Neural cell (in vitro differentiated cells): Measurements from ENCODE around the gene APOC4.
"Not testable (repeated sequence)": the region's sequence is repeated elsewhere in the genome, so short reads cannot be mapped to it uniquely, and the experiment has no call there.

ENCODE experiments used
- CTCF ChIP-seq: fragments of 450-650 bp; IDR thresholded peaks from 2 replicates; pipeline ENCODE4 v1.5.1; 2014; ENCODE audit warnings: antibody characterized with exemption, mild to moderate bottlenecking, moderate library complexity; ENCODE audit not compliant: poor library complexity, severe bottlenecking
- EP300 ChIP-seq: fragments of 450-650 bp; conservative IDR thresholded peaks from 2 replicates; pipeline ENCODE4 v1.6.1; 2014; ENCODE audit warnings: antibody characterized with exemption, mild to moderate bottlenecking, moderate library complexity; ENCODE audit not compliant: poor library complexity, severe bottlenecking
- EZH2 ChIP-seq: fragments of 200-600, 300-800 bp; shearing (Covaris generic), sonication (generic); IDR thresholded peaks from 2 replicates; pipeline ENCODE4 v1.6.1; 2014; ENCODE audit warnings: antibody characterized with exemption, low read length, borderline replicate concordance, mild to moderate bottlenecking; ENCODE audit not compliant: insufficient read depth, poor library complexity, severe bottlenecking
- MXI1 ChIP-seq: fragments of 450-650 bp; conservative IDR thresholded peaks from 2 replicates; pipeline ENCODE4 v1.6.1; 2014; ENCODE audit warnings: antibody characterized with exemption, mild to moderate bottlenecking; ENCODE audit not compliant: poor library complexity, severe bottlenecking
- POLR2AphosphoS5 ChIP-seq: IDR thresholded peaks from 2 replicates; pipeline ENCODE4 v1.6.1; 2012
- RAD21 ChIP-seq: fragments of 450-650 bp; conservative IDR thresholded peaks from 2 replicates; pipeline ENCODE4 v1.6.1; 2014; ENCODE audit warnings: antibody characterized with exemption, mild to moderate bottlenecking, moderate library complexity
- REST ChIP-seq: IDR thresholded peaks from 2 replicates; pipeline ENCODE4 v1.6.1; 2012; ENCODE audit warnings: borderline replicate concordance
- SMC3 ChIP-seq: fragments of 450-650 bp; conservative IDR thresholded peaks from 2 replicates; pipeline ENCODE4 v1.6.1; 2014; ENCODE audit warnings: antibody characterized with exemption, mild to moderate bottlenecking, moderate library complexity; ENCODE audit not compliant: poor library complexity
- TAF1 ChIP-seq: IDR thresholded peaks from 2 replicates; pipeline ENCODE4 v1.6.1; 2012; ENCODE audit warnings: low read depth

DNA sequence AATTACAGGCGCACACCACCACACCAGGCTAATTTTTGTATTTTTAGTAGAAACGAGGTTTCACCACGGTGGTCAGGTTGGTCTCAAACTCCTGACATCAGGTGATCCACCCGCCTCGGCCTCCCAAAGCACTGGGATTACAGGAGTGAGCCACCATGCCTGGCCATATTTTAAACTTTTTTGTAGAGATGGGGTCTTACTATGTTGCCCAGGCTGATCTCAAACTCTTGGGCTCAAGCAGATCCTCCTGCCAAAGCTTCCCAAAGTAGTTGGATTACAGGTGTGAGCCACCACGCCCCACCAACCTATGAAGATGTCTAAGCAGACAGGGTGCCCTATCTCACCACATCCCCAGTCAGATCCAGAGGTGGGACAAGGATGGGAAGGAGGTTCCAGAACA, 30.1 kb upstream of the APOC4 start:
- not testable (repeated sequence) for TF ChIP-seq CTCF, EZH2, RAD21, SMC3, MXI1, REST, TAF1, POLR2AphosphoS5, EP300
